Body of pancreas (tissue), 4 donors: Measurements from ENCODE around the gene BABAM2. TPM values are rescaled to one million over a fixed set of nuclear protein-coding genes. Genes with fewer than 3 reads are reported as not detected.

ENCODE experiments used
- ATAC-seq: fragments of 150-250 bp; one replicate; pipeline ENCODE4 v1.9.1; 2016
- DNase-seq, 4 donors: peaks; one replicate each; pipeline ENCODE4 v3.0.0-alpha.2; 2019
- H3K27ac ChIP-seq, 4 donors: fragments of 200-600 bp; sonication (generic); 1 replicate in 3 of 4; 2 replicates in 1 of 4; pipeline versions ENCODE4 v1.5.1 to v1.6.1; 2016 to 2019; ENCODE audit warnings: mild to moderate bottlenecking in 1 of 4, mixed read lengths in 1 of 4, moderate library complexity in 1 of 4
- H3K27me3 ChIP-seq, 2 donors: fragments of 200-600 bp; sonication (generic); one replicate each; pipeline ENCODE4 v1.6.0; 2016; ENCODE audit warnings: mild to moderate bottlenecking in 1 of 2
- H3K36me3 ChIP-seq, 2 donors: fragments of 200-600 bp; sonication (generic); replicated peaks in 1 of 2; 2 replicates each; pipeline ENCODE4 v1.5.1; 2016; ENCODE audit warnings: low read depth in 2 of 2; ENCODE audit not compliant: insufficient read depth in 1 of 2
- H3K4me1 ChIP-seq: fragments of 200-600 bp; sonication (generic); one replicate; pipeline ENCODE4 v1.6.0; 2016
- H3K4me3 ChIP-seq, 2 donors: fragments of 200-600 bp; sonication (generic); 1 replicate in 1 of 2; 2 replicates in 1 of 2; pipeline ENCODE4 v1.5.1; 2016 to 2019
- H3K9me3 ChIP-seq, 3 donors: fragments of 200-600 bp; sonication (generic); 1 replicate in 2 of 3; 2 replicates in 1 of 3; pipeline ENCODE4 v1.5.1; 2016
- POLR2A ChIP-seq, 3 donors: fragments of 450-650 bp; IDR thresholded peaks; one replicate each; pipeline ENCODE4 v1.6.1; 2016; ENCODE audit warnings: antibody characterized with exemption in 3 of 3, mild to moderate bottlenecking in 2 of 3
- WGBS, 2 donors: methylation state at CpG; one replicate each; pipeline ENCODE4 v1.1.5; 2017; 5-methylcytosine and 5-hydroxymethylcytosine counted together
- intact Hi-C: fragments of 100-400 bp; cut with DNase I; formaldehyde crosslinking; loops from one replicate; pipeline ENCODE4 v1.15.1; 2023
- total RNA-seq, 2 donors: library from RNA; depleted of rRNA; stranded (reverse); fragments of >200 nt; gene quantifications; one replicate each; pipeline ENCODE4 v1.1.0, GENCODE V29; 2016
- TF ChIP-seq, protein P1 (sequence below), 7 experiments: fragments of 450-650 bp in 4 of 7; fragments of 200-600 bp in 3 of 7; sonication (generic) in 3 of 7; IDR thresholded peaks; one replicate each; pipeline ENCODE4 v1.5.1; 2016 to 2019; ENCODE audit warnings: antibody characterized with exemption in 7 of 7

The BABAM2 gene
- total RNA-seq, 2 donors from 2014 or later: 20.5 to 22.4 TPM

DNA sequence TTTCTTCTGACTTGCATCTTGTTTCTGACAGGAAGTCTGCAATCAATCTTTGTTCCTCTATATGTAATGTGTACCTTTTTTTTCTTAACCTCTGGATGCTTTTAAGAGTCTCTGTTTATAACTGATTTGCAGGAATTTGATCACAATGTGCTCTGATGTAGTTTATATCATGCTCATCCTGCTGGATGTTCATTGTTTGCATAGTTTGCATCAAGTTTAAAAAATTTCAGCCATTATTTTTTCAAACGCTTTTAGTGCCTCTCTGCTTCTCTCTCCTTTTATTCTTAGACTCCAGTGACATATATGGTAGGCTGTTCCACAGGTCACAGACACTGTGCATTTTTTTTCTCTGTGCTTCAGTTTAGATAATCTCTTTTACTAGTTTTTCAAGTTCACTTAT, 24.3 kb upstream of the BABAM2 start:
- intact Hi-C loops: no loop called here
- Histone ChIP-seq H3K9me3 (no peaks in the 10 kb centered on the region), H3K4me3 (no peak overlapping the region), H3K27me3 (no peaks in the 10 kb centered on the region), H3K27ac (no peak overlapping the region), H3K4me1 (peaks cover 10% of the 10 kb centered on the region), H3K36me3 (no peaks in the 10 kb centered on the region)
- TF ChIP-seq, protein P1, sequence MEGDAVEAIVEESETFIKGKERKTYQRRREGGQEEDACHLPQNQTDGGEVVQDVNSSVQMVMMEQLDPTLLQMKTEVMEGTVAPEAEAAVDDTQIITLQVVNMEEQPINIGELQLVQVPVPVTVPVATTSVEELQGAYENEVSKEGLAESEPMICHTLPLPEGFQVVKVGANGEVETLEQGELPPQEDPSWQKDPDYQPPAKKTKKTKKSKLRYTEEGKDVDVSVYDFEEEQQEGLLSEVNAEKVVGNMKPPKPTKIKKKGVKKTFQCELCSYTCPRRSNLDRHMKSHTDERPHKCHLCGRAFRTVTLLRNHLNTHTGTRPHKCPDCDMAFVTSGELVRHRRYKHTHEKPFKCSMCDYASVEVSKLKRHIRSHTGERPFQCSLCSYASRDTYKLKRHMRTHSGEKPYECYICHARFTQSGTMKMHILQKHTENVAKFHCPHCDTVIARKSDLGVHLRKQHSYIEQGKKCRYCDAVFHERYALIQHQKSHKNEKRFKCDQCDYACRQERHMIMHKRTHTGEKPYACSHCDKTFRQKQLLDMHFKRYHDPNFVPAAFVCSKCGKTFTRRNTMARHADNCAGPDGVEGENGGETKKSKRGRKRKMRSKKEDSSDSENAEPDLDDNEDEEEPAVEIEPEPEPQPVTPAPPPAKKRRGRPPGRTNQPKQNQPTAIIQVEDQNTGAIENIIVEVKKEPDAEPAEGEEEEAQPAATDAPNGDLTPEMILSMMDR (IDR thresholded peaks at IDR 0.05): no peak
- TF ChIP-seq POLR2A (IDR thresholded peaks at IDR 0.05): no peak
- ATAC-seq (no peak), DNase-seq (no peak)
- 67 to 86% methylated on average over 1 of the region's 1 CpG for WGBS, 2 donors

DNA sequence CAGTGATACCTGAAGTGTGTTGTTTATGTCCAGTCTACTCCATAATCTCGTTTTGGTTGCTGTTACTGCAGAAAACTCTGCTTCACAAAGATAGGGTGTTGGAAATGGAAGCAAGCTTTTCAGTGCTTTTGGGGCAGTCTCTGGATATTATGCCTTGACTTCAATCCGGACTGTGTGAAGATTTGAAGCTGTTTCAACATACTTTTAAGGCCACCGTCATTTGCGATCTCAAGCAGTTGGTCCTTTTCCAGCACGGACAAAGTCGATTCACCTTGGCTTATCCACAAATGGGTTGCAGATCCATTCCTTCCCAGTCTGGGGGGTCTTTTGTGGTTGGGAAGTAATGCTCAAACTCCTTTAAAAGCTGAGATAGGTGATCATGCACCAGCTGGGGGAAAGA, 20.8 kb upstream of the BABAM2 start:
- H3K36me3 ChIP-seq: no peaks in the 10 kb centered on the region
- no peak overlapping the region for H3K4me3 ChIP-seq
- no peaks in the 10 kb centered on the region for H3K27me3 ChIP-seq
- 34 to 56% methylated on average over 5 to 6 of the region's 6 CpGs for WGBS, 2 donors
- peak; percentile 76 for ATAC-seq
- no peaks in the 10 kb centered on the region for H3K9me3 ChIP-seq
- H3K27ac ChIP-seq: peak overlapping the region; percentile 27 to 79 (median 67)
- intact Hi-C loops: no loop called here
- peaks cover 19% of the 10 kb centered on the region for H3K4me1 ChIP-seq
- DNase-seq: peak; percentile 36 to 62 (median 48)
- TF ChIP-seq, protein P1 (IDR thresholded peaks at IDR 0.05): no peak
- TF ChIP-seq POLR2A (IDR thresholded peaks at IDR 0.05): no peak

DNA sequence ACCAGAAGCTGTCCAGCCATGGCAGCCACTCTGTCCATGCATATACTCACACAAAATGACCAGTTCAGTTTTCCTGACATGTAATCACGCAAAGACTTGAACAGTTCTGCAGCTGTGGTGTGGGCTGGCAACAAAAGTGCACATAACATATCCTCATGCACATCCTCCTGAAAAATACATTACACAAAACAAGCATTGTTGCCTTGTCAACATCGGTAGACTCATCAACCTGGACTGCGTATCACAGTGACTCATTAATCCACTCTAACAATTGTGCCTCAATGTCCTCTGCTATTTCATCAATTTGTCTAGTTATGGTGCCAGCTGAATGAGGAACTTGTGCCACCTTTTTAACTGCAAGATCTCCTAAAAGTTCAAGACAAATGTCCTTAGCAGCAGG, 19.8 kb upstream of the BABAM2 start:
- H3K27me3 ChIP-seq: no peaks in the 10 kb centered on the region
- TF ChIP-seq POLR2A (IDR thresholded peaks at IDR 0.05): no peak
- TF ChIP-seq, protein P1 (IDR thresholded peaks at IDR 0.05): no peak
- H3K36me3 ChIP-seq: no peaks in the 10 kb centered on the region
- intact Hi-C loops: no loop called here
- peak overlapping the region in 3 of 4 donors; percentile 27 to 79 (median 67) for H3K27ac ChIP-seq
- DNase-seq: no peak
- no peak overlapping the region for H3K4me3 ChIP-seq
- ATAC-seq: peak; percentile 15
- 82 to 89% methylated on average over 3 of the region's 3 CpGs for WGBS, 2 donors
- no peaks in the 10 kb centered on the region for H3K9me3 ChIP-seq
- peaks cover 19% of the 10 kb centered on the region for H3K4me1 ChIP-seq

DNA sequence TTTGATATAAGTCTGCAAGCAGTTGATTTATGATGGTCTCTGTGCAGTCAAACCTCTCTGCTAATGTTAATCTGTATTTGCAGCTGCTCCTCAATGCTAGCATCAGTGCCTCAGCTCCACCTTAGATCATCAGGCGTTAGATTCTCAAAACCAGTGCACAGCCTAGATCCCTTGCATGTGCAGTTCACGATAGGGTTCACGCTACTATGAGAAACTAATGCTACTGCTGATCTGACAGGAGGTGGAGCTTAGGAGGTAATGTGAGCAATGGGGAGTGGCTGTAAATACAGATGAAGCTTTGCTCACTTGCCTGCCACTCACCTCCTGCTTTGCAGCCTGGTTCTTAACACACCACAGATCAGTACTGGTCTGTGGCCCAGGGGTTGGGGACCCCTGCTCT, 18.7 kb upstream of the BABAM2 start:
- DNase-seq: peak in 3 of 4 donors; percentile 29 to 51 (median 43)
- Histone ChIP-seq H3K27ac (no peak overlapping the region), H3K27me3 (no peaks in the 10 kb centered on the region), H3K9me3 (no peaks in the 10 kb centered on the region), H3K4me3 (no peak overlapping the region), H3K4me1 (peaks cover 19% of the 10 kb centered on the region), H3K36me3 (no peaks in the 10 kb centered on the region)
- WGBS, 2 donors: 26 to 46% methylated on average over 3 of the region's 3 CpGs
- ATAC-seq: no peak
- TF ChIP-seq, protein P1 (IDR thresholded peaks at IDR 0.05): no peak
- no peak for TF ChIP-seq POLR2A (IDR thresholded peaks at IDR 0.05)
- intact Hi-C loops: no loop called here

DNA sequence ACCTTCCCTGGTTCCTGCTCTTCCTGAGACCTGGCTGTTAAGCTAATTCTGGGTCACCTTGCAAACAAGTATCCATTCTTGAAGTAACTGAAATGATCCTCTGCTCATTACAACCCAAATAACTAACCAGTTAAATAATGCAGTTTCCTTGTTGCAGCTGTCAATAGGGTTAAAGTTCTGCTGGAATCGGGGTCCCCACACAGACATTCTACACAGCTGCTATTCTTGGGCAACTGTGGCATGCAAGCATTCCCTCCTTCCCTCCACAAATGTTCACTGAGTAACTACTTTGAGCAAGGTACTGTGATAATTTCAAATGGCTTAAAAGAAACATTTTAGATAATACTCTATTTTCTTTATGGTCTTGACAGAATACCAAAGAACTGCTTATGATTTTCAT, 17.4 kb upstream of the BABAM2 start:
- WGBS, 2 donors: 64 to 87% methylated on average over 1 of the region's 1 CpG
- intact Hi-C loops: no loop called here
- H3K27ac ChIP-seq: no peak overlapping the region
- DNase-seq (no peak), ATAC-seq (no peak)
- no peak overlapping the region for H3K4me3 ChIP-seq
- TF ChIP-seq, protein P1 (IDR thresholded peaks at IDR 0.05): no peak
- TF ChIP-seq POLR2A (IDR thresholded peaks at IDR 0.05): no peak
- no peaks in the 10 kb centered on the region for H3K27me3 ChIP-seq
- no peaks in the 10 kb centered on the region for H3K9me3 ChIP-seq
- peaks cover 19% of the 10 kb centered on the region for H3K4me1 ChIP-seq
- H3K36me3 ChIP-seq: no peaks in the 10 kb centered on the region
